Stimulated activated CD8-positive, alpha-beta memory T cell treated with anti-CD3 and anti-CD28 coated beads, Interleukin-2, amount 100 ng/mL, for 48 hours (primary cell): ENCODE results near the gene SRP9.
"Not testable (repeated sequence)": the region's sequence is repeated elsewhere in the genome, so short reads cannot be mapped to it uniquely, and the experiment has no call there.

Experiments
- DNase-seq, 2 donors: peaks; one replicate each; pipeline ENCODE4 v3.0.0-alpha.2; 2020; ENCODE audit warnings: low read depth in 2 of 2

Gene SRP9

GRCh38 chr1:225774281-225775147, 3.1 kb upstream of the SRP9 start:
- no peak for DNase-seq

GRCh38 chr1:225776294-225776693, 1.3 kb upstream of the SRP9 start:
- DNase-seq = no peak

GRCh38 chr1:225777058-225777582, 506 bp upstream of the SRP9 start:
- no peak for DNase-seq

DNA sequence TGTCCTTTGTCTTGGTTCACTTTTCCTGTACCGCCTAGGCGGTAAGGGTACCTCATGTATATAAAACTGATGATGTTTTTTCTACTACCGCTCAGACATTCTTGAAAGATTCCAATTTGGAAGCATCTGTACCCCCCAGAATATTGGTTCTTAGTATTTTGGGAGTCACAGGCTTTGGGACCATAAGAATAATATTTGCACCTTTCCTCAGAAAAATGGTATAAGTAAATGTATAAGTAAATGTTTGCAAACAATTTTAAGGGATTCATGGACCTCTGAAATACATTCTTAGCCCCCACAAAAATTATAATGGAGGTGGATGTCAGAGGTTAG, 677 bp downstream of the SRP9 start:
- no peak for DNase-seq

DNA sequence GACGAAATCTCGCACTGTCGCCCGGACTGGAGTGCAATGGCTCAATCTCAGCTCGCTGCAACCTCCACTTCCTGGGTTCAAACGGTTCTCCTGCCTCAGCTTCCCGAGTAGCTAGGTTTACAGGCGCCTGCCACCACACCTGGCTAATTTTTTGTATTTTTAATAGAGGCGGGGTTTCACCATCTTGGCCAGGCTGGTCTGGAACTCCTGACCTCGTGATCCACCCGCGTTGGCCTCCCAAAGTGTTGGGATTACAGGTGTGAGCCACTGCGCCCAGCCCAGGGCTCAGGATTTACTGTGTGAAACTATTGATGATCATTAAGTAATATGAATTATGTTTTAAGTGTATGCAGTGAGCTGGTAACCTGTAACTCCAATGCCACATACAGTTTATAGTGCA, 1.5 kb downstream of the SRP9 start:
- DNase-seq = not testable (repeated sequence)

DNA sequence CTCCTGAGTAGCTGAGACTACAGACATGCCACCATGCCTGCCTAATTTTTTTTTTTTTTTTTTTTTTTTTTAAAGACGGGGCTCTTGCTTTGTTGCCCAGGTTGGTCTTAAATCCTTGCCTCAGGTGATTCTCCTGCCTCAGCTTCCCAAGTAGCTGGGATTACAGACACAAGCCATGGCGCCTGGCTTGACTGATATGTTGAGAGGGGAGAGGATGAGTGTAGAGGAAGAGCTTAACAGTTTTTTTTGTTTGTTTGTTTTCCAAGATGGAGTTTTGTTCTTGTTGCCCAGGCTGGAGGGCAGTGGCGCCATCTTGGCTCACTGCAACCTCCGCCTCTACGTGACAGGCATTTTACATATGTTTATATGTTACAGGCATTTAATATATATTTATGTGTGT, 2.5 kb downstream of the SRP9 start:
- no peak for DNase-seq

DNA sequence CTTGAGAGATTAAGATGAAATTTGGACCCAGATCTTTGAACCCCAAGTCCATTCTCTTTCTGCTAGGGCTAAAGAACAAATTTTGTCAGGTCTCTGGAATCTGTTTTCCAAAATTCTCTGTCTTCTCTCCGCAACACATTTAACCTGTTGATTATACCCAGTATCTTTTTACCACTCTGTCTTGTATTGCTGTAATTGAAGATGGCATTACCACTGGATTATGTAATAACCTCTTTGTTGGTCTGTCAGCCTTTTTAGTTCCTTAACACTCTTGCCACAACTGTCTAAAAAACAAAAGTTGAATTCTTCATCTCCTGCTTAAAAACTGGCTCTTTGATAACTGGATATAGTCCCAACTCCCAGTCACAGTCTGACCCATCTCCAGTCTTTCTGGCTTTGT, 3.0 kb downstream of the SRP9 start:
- no peak for DNase-seq

- not testable (repeated sequence) for DNase-seq
Observed at GRCh38 chr1:225789142-225789541, 11.5 kb downstream of the SRP9 start.

DNA sequence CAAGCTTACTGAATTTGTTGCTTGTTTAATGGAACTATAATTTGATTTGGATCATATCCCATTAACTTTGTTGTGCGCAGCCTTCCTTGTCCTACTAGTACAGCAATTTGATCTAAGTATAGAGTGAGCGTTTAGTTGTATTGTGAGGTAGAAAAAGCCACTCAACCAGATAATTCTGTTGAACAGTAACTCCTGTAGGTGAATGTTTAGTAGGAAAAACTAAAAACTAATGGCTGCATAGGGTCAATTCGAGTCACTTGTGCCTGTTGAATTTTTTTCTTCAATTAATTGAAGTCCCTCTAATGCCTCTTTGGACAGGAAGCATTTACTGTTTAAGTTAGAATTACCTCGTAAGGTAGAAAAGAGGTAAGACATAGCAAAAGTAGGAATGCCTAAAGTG, 17.3 kb downstream of the SRP9 start:
- DNase-seq = no peak

GRCh38 chr1:225796097-225796496, 18.5 kb downstream of the SRP9 start:
- not testable (repeated sequence) for DNase-seq

- DNase-seq = not testable (repeated sequence)
Observed at GRCh38 chr1:225801146-225801545, 23.5 kb downstream of the SRP9 start.

DNA sequence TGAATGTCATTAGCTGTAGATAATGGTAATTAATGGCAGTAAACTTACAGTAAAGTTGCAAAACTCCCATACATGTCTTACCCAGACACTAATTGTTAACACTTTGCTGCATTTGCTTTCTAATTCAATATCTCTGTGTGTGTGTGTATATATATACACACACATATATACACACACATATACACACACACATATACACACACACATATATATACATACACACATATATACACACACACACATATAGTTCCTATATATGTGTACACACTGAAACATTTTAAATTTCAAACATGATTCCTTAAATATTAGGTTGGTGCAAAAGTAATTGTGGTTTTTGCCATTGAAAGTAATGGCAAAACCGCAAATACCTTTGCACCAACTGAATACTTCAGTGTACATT, 28.6 kb downstream of the SRP9 start:
- DNase-seq = no peak

DNA sequence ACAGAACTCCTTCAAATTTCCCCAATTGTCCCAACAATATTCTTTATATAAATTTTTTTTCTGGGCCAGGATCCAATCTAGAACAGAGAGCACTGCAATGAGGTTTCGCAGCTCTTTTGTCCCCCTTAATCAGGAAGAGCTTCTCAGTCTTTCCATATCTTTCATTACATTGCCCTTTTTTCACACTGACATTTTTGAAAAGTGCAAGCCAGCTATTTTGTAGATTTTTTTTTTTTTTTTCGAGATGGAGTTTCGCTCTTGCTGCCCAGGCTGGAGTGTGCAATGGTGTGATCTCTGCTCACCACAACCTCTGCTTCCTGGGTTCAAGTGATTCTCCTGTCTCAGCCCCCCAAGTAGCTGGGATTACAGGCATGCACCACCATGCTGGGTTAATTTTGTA, 29.1 kb downstream of the SRP9 start:
- not testable (repeated sequence) for DNase-seq

DNA sequence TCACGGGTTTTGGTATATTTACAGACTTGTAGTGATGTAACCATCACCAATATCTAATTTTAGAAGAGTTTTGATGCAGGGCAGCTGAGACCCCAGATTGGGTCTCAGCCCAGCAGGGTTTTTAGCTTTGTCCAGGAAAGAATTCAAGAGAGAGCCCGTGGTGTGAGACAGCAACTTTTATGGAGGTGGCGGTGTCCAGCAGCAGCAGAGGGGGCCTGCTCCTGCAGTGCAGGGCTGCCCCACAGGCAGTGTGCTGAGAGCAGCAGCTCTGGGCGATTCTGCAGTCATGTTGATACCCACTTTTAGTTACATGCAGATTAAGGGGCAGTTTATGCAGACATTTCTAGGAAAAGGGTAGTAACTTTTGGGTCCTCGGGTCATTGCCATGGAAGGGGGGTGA, 30.5 kb downstream of the SRP9 start:
- DNase-seq = no peak

GRCh38 chr1:225809842-225810578, 32.4 kb downstream of the SRP9 start, which contains the start of gene EPHX1:
Gene EPHX1, plus strand, starts transcription at chr1:225810124. Its CDS starts 18,606 bp downstream, at chr1:225828730.
- peak; percentile 70 to 76 for DNase-seq

- not testable (repeated sequence) for DNase-seq
Observed at GRCh38 chr1:225810579-225811538, 33.2 kb downstream of the SRP9 start.

DNA sequence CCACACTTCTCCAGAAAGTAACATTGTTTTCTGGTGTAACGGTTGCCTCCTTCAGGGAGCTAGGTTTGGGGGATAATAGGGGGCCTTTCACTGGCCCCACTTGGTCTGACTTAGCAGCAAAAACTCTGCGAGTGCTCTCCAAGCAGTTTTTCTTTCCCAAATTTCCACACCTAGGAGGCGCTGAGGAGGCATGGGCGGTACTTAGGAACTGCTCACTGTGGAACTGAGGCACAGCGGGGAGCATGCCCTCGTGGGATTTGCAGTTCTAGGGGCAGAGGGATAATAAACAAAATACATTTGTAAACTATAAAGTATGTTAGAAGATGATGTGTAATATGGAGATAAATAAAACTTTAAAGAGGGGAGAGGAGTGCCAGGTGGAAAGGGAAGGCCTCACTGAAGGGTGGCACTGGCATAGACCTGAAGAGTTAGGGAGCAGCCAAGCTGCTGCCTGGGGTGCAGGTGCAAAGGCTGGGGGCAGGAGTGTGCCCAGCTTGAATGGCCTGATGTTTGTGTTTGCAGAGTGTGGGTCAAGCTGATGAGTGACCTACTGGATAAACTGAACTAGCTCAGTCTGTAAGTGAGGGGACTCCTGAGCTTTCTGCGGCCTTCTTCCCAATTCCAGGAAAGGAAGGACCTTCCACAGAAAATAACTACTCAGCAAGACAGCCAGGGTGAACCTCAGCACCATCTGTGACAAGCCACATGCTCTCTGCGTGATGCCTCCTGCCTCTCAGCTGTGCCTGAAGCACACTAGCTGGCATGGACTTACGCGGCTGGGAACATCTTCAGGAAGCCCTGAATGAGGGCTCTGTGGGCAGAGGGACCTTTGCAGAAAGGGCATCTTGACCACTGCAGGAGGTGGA, 34.2 kb downstream of the SRP9 start:
- DNase-seq = no peak

DNA sequence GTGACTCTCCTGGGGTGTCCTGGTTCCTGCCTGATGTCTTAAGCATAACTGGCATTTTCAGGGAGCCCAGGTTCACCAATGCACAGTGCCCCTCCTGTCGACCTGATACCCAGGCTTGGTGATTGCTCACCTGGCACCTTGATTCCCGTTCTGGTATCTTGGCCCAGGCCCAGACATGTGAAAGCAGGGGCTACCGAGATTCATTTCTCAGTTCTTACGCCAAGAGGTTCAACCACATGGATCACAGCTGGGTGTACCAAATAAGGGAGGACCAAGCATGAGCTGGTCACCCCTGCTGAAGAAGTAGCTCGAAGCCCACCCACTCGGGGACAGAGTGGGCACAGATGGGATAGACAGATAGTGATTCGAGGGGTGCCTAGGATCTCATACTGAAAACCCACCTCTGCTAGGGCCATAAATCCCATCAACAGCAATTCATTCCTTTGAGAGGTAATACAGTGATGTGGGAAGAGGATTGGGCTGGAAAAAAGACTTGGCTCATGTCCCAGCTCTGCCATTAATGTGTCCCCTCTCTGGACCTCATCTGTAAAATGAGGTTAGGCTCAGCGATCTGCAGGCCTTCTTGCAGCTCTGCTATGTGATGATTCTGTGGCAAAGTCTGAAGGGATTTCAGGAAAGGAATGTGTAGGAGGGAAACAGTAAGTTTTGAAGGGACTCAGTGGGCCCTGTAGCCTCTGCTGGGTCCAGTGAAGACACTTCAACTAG, 35.0 kb downstream of the SRP9 start:
- DNase-seq = no peak

- DNase-seq = no peak
Observed at GRCh38 chr1:225813214-225813964, 35.8 kb downstream of the SRP9 start.
